Upper lobe of right lung (tissue), 1 donor: Measurements from ENCODE around the gene HINT3. TPM values are rescaled to one million over a fixed set of nuclear protein-coding genes. Genes with fewer than 3 reads are reported as not detected.

Experiments used
- ATAC-seq: fragments of 200-7000 bp; cut with Tn5 transposase; one replicate; pipeline ENCODE4 v1.9.1; 2020; ENCODE audit warnings: mild to moderate bottlenecking, moderate library complexity
- DNase-seq: peaks from one replicate; pipeline ENCODE4 v3.0.0-alpha.2; 2020
- H3K27ac ChIP-seq: fragments of 200-600 bp; one replicate; pipeline ENCODE4 v1.8.0; 2022
- H3K27me3 ChIP-seq: fragments of 200-600 bp; one replicate; pipeline ENCODE4 v1.8.0; 2022; ENCODE audit warnings: mild to moderate bottlenecking
- H3K36me3 ChIP-seq: fragments of 200-600 bp; one replicate; pipeline ENCODE4 v1.8.0; 2022
- H3K4me1 ChIP-seq: fragments of 200-600 bp; one replicate; pipeline ENCODE4 v1.8.0; 2022
- H3K4me3 ChIP-seq: fragments of 200-600 bp; one replicate; pipeline ENCODE4 v1.8.0; 2022; ENCODE audit warnings: mild to moderate bottlenecking
- H3K9me3 ChIP-seq: fragments of 200-600 bp; one replicate; pipeline ENCODE4 v1.8.0; 2022
- CTCF ChIP-seq: fragments of 200-600 bp; IDR thresholded peaks from one replicate; pipeline ENCODE4 v1.8.0; 2022; ENCODE audit warnings: antibody characterized with exemption
- intact Hi-C: fragments of 100-400 bp; cut with DNase I; formaldehyde crosslinking; loops from one replicate; pipeline ENCODE4 v1.11.0; 2022
- total RNA-seq: library from RNA; stranded (reverse); fragmentation: NEBNext Ultra II Directional; extraction: Animal tissue kit (Norgen Biotek cat#: 25700); gene quantifications from one replicate; pipeline ENCODE4 v1.2.1, GENCODE V29; 2021
- donor health status: DM: no; HTN: yes; CAD: no; lungs with severe emphysema.

The HINT3 gene
- total RNA-seq, 1 donor from 2014 or later = 27.9 TPM

- peaks cover 4% of the 10 kb centered on the region for H3K4me1 ChIP-seq
- no peaks in the 10 kb centered on the region for H3K27me3 ChIP-seq
- no peak for TF ChIP-seq CTCF
- peaks cover 63% of the 10 kb centered on the region for H3K36me3 ChIP-seq
- ATAC-seq (no peak), DNase-seq (no peak)
- no peak overlapping the region for H3K4me3 ChIP-seq
- H3K9me3 ChIP-seq = no peaks in the 10 kb centered on the region
- intact Hi-C loops = no loop called here
- H3K27ac ChIP-seq = peak overlapping the region; percentile 80
Measured at GRCh38 chr6:125918230-125918629, 38.3 kb upstream of the HINT3 start.

GRCh38 chr6:125918681-125919566 lies 37.6 kb upstream of the HINT3 start:
- H3K27me3 ChIP-seq = no peaks in the 10 kb centered on the region
- peak overlapping the region; percentile 39 for H3K4me3 ChIP-seq
- peaks cover 65% of the 10 kb centered on the region for H3K36me3 ChIP-seq
- peaks cover 9% of the 10 kb centered on the region for H3K4me1 ChIP-seq
- TF ChIP-seq CTCF = no peak
- intact Hi-C loops = no loop called here
- no peaks in the 10 kb centered on the region for H3K9me3 ChIP-seq
- peak overlapping the region; percentile 80 for H3K27ac ChIP-seq
- ATAC-seq (peak; percentile 95), DNase-seq (no peak)

GRCh38 chr6:125919618-125920017 lies 37.0 kb upstream of the HINT3 start:
- no peak for DNase-seq
- Histone ChIP-seq H3K4me3 (peak overlapping the region; percentile 39), H3K9me3 (no peaks in the 10 kb centered on the region), H3K4me1 (peaks cover 13% of the 10 kb centered on the region), H3K27ac (peak overlapping the region; percentile 80), H3K27me3 (no peaks in the 10 kb centered on the region), H3K36me3 (peaks cover 65% of the 10 kb centered on the region)
- TF ChIP-seq CTCF = no peak
- intact Hi-C loops = no loop called here
- ATAC-seq = no peak

- no peak overlapping the region for H3K27ac ChIP-seq
- H3K27me3 ChIP-seq = no peaks in the 10 kb centered on the region
- TF ChIP-seq CTCF = no peak
- no peak for DNase-seq
- H3K4me1 ChIP-seq = peaks cover 16% of the 10 kb centered on the region
- peaks cover 53% of the 10 kb centered on the region for H3K36me3 ChIP-seq
- intact Hi-C loops = no loop called here
- ATAC-seq = no peak
- no peak overlapping the region for H3K4me3 ChIP-seq
- H3K9me3 ChIP-seq = no peaks in the 10 kb centered on the region
Measured at GRCh38 chr6:125922322-125922860, 34.2 kb upstream of the HINT3 start.

- peaks cover 15% of the 10 kb centered on the region for H3K4me1 ChIP-seq
- TF ChIP-seq CTCF = no peak
- intact Hi-C loops = no loop called here
- no peak for DNase-seq
- H3K27me3 ChIP-seq = no peaks in the 10 kb centered on the region
- H3K9me3 ChIP-seq = no peaks in the 10 kb centered on the region
- H3K36me3 ChIP-seq = peaks cover 63% of the 10 kb centered on the region
- H3K4me3 ChIP-seq = no peak overlapping the region
- H3K27ac ChIP-seq = no peak overlapping the region
- ATAC-seq = no peak
Measured at GRCh38 chr6:125923366-125923877, 33.1 kb upstream of the HINT3 start.
